ENCODE results near the gene NAV2. TPM values are rescaled to one million over a fixed set of nuclear protein-coding genes. Genes with fewer than 3 reads are reported as not detected.

Gene NAV2
- total RNA-seq, 2 donors from 2014 or later, result 21.3 to 45.3 TPM

DNA sequence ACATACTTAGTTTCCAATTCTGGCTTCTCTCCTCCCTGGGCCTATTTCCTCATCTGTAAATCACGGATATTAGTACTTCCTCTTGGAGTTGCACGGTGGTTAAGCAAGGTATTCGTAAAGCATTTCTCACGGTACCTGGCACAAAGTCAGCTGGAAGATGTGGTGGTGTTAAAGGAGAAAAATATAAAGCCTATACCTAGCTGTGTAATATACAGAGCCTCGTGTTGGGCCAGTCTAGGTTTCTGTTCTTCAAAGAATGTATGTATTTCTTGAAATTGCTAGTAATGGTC lies 400.5 kb downstream of the NAV2 start:
- H3K27me3 ChIP-seq, result no peaks in the 10 kb centered on the region
- intact Hi-C loops (cut with DNase I), result no loop called here
- DNase-seq, result no peak
- TF ChIP-seq, protein P1, sequence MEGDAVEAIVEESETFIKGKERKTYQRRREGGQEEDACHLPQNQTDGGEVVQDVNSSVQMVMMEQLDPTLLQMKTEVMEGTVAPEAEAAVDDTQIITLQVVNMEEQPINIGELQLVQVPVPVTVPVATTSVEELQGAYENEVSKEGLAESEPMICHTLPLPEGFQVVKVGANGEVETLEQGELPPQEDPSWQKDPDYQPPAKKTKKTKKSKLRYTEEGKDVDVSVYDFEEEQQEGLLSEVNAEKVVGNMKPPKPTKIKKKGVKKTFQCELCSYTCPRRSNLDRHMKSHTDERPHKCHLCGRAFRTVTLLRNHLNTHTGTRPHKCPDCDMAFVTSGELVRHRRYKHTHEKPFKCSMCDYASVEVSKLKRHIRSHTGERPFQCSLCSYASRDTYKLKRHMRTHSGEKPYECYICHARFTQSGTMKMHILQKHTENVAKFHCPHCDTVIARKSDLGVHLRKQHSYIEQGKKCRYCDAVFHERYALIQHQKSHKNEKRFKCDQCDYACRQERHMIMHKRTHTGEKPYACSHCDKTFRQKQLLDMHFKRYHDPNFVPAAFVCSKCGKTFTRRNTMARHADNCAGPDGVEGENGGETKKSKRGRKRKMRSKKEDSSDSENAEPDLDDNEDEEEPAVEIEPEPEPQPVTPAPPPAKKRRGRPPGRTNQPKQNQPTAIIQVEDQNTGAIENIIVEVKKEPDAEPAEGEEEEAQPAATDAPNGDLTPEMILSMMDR (IDR thresholded peaks at IDR 0.05), result no peak
- no peaks in the 10 kb centered on the region for H3K9me3 ChIP-seq
- H3K27ac ChIP-seq, result no peak overlapping the region
- H3K4me1 ChIP-seq, result peaks cover 3% of the 10 kb centered on the region
- H3K4me3 ChIP-seq, result no peak overlapping the region
- H3K9ac ChIP-seq (ENCODE audit: low read depth in 2 of 2, low read length in 2 of 2), result no peak overlapping the region
- H3K36me3 ChIP-seq, result no peaks in the 10 kb centered on the region

GRCh38 chr11:20114588-20114987 lies 402.0 kb downstream of the NAV2 start:
- H3K4me1 ChIP-seq, result peaks cover 3% of the 10 kb centered on the region
- no peak overlapping the region for H3K27ac ChIP-seq
- H3K4me3 ChIP-seq, result no peak overlapping the region
- H3K9me3 ChIP-seq, result no peaks in the 10 kb centered on the region
- H3K9ac ChIP-seq (ENCODE audit: low read depth in 2 of 2, low read length in 2 of 2), result no peak overlapping the region
- H3K36me3 ChIP-seq, result no peaks in the 10 kb centered on the region
- H3K27me3 ChIP-seq, result no peaks in the 10 kb centered on the region
- DNase-seq, result no peak
- TF ChIP-seq, protein P1 (IDR thresholded peaks at IDR 0.05), result no peak
- intact Hi-C loops (cut with DNase I), result no loop called here

- H3K4me1 ChIP-seq, result peaks cover 3% of the 10 kb centered on the region
- intact Hi-C loops (cut with DNase I), result no loop called here
- H3K27me3 ChIP-seq, result no peaks in the 10 kb centered on the region
- no peaks in the 10 kb centered on the region for H3K36me3 ChIP-seq
- TF ChIP-seq, protein P1 (IDR thresholded peaks at IDR 0.05), result no peak
- H3K9me3 ChIP-seq, result no peaks in the 10 kb centered on the region
- H3K27ac ChIP-seq, result no peak overlapping the region
- no peak overlapping the region for H3K4me3 ChIP-seq
- no peak for DNase-seq
- H3K9ac ChIP-seq (ENCODE audit: low read depth in 2 of 2, low read length in 2 of 2), result no peak overlapping the region
Measured at GRCh38 chr11:20116825-20117224, 404.2 kb downstream of the NAV2 start.

DNA sequence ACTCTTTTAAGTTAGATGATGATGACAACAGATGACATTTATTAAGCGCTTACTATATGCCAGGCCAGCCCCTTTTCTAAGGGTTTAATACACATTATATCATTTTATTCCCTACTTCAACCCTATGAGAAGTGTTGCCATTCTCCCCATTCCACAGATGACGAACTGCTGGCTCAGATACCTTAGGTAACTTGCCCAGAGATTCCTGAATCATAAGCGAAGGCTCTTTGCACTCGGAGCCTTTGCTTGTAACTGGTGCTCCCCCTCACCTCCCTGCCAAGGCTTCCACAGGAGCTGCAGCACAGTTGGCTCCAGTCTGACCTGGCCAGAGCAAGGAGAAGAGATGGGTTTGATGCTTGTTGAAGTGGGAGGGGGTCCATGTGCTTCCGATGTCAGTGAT lies 404.7 kb downstream of the NAV2 start:
- no peaks in the 10 kb centered on the region for H3K36me3 ChIP-seq
- TF ChIP-seq, protein P1 (IDR thresholded peaks at IDR 0.05), result no peak
- intact Hi-C loops (cut with DNase I), result no loop called here

DNA sequence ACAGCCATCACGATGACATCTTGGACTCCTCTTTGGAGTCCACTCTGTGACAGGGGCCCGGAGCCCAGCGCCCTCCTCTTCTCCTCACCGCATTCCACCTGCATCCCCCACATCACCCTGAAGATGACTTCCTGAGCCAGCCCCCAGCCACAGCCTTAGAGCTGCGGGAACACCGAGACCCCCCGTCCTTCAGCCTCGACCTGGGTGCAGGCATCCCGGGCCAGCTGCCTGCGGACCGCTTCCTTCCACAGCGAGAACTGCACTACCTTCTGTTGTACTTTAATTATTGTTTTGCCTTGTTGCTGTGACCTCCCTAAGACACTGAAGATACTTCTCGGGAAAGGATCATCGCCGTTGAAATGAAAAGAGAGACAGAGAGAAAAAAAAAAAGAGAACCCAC lies 405.6 kb downstream of the NAV2 start:
- TF ChIP-seq, protein P1 (IDR thresholded peaks at IDR 0.05), result no peak
- Histone ChIP-seq H3K9me3 (no peaks in the 10 kb centered on the region), H3K27ac (no peak overlapping the region), H3K4me3 (no peak overlapping the region), H3K27me3 (no peaks in the 10 kb centered on the region), H3K9ac (ENCODE audit: low read depth in 2 of 2, low read length in 2 of 2) (no peak overlapping the region), H3K4me1 (no peaks in the 10 kb centered on the region), H3K36me3 (no peaks in the 10 kb centered on the region)
- DNase-seq, result no peak
- intact Hi-C loops (cut with DNase I), result no loop called here

More for the DNA sequence above, 404.7 kb downstream of the NAV2 start:
- DNase-seq, result no peak
- no peak overlapping the region for H3K9ac ChIP-seq (ENCODE audit: low read depth in 2 of 2, low read length in 2 of 2)
- no peaks in the 10 kb centered on the region for H3K27me3 ChIP-seq
- no peak overlapping the region for H3K4me3 ChIP-seq
- peaks cover 3% of the 10 kb centered on the region for H3K4me1 ChIP-seq
- H3K9me3 ChIP-seq, result no peaks in the 10 kb centered on the region
- no peak overlapping the region for H3K27ac ChIP-seq

DNA sequence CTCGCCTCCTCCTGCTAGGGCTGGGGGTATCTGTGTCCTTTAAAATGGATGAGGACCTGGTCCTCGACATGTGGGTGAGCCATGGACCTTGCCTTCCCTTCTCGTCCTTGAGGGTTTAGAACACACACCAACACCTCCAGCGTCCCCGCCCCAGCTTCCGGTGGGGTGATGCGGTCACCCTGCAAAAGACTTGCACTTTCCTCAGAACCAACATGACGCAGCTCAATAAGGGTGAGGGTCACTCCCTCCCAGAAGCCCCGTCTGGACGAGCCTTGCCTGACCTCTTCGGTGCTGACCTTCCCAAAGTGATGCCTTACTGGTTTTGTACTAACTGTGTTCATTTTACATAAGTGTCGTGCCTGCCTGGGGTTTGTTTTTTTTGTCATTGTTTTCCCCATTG lies 406.7 kb downstream of the NAV2 start:
- no peaks in the 10 kb centered on the region for H3K27me3 ChIP-seq
- H3K27ac ChIP-seq, result no peak overlapping the region
- no peaks in the 10 kb centered on the region for H3K4me1 ChIP-seq
- no peak for DNase-seq
- intact Hi-C loops (cut with DNase I), result no loop called here
- no peaks in the 10 kb centered on the region for H3K9me3 ChIP-seq
- H3K9ac ChIP-seq (ENCODE audit: low read depth in 2 of 2, low read length in 2 of 2), result no peak overlapping the region
- H3K4me3 ChIP-seq, result no peak overlapping the region
- TF ChIP-seq, protein P1 (IDR thresholded peaks at IDR 0.05), result no peak
- H3K36me3 ChIP-seq, result no peaks in the 10 kb centered on the region

Data from colonic mucosa (tissue), 4 donors.